GM18520 (cell line): ENCODE results near the gene FBXW11.

Source experiments
- ATAC-seq: cut with Tn5 transposase; IDR thresholded peaks from one replicate; pipeline ENCODE4 v1.9.1; 2021; ENCODE audit not compliant: unreplicated experiment

FBXW11 gene

DNA sequence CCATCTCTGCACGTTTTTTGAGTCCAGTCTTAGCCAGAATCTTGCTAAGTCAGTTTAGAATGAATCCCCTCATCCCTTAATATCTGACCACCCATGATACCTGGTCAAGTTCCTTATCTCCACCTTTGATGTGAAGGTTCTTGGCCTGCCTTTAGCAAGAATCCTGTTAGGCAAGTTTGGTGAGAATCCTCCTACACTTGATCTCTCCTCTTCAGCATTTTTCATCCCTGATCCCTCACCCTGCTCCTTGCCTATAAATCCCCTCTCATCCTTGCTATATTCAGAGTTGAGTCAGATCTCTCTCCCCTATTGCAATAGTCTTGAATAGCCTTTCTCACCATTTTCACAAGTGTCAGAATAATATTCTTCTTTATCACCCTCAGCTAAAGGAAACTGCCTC, 189.8 kb downstream of the FBXW11 start:
- ATAC-seq, result no peak

GRCh38 chr5:171813813-171814490, 192.5 kb downstream of the FBXW11 start:
- no peak for ATAC-seq

DNA sequence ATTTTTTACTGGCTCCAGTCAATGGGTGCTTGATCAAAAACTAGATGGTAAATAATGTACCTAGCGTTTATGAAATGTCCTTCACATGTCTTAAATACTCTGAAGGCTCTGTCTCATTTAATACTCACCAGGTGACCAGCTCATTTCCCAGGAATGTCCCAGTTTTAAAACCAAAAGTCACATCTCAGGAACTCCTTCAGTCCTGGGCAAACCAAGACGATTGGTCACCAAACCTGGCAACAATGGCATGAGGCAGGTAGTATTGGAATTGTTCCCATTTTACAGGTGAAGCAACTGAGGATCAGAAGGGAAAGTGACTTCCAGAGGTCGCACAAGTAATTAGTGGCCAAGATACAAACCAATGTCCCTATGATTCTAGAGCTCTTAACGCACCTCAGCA, 193.2 kb downstream of the FBXW11 start:
- ATAC-seq, result no peak
